ENCODE measurements around the gene CRTAC1.

GRCh38 chr10:97895915-97896314, 134.5 kb downstream of the CRTAC1 start:
- no peak for TF ChIP-seq CTCF (IDR thresholded peaks at IDR 0.05; ENCODE audit: insufficient read depth, low read depth, low read length)
- TF ChIP-seq EZH2 (IDR thresholded peaks at IDR 0.05; ENCODE audit: insufficient read depth, low read length): no peak

Measured in astrocyte (in vitro differentiated cells and primary cell).